NCI-H446 (cell line): Measurements from ENCODE around the gene TEX22.

Experiments used
- DNase-seq, 2 experiments: peaks; one replicate each; lab custom pipeline; 2025; lab: John Stamatoyannopoulos, UW

Gene TEX22

DNA sequence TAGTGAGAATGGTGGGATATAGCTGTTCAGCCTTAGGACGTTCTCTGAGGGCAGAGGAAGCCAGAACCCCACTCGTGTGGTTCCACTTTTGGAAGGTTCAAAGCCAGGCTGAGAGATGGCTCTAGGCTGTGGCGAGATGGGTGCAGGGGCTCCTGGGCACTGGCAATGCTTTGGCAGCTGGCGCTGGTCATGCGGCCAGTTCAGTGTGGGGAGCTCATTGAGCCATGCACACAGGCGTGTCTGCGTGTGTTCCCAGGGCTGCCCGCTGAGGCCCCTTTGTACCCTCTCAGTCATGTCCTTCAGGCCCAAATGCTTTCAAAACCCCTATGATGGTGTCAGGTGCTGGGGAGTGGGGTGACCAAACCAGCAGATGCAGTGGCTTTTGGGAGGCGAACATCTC lies 1.7 kb downstream of the TEX22 start:
- no peak for DNase-seq

DNA sequence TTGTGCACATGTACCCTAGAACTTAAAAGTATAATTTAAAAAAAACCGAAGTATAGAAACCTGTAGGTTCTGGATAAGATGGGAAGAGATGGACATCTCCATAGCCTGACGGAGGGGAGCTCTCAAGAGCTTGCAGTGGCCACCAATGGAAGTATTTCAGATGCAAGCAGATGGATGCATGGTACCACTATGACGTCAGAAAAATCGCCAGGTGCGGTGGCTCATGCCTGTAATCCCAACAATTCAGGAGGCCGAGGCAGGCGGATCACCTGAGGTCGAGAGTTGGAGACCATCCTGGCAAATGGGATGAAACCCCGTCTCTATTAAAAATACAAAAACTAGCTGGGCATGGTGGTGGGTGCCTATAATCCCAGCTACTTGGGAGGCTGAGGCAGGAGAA lies 3.4 kb downstream of the TEX22 start:
- no peak for DNase-seq

DNA sequence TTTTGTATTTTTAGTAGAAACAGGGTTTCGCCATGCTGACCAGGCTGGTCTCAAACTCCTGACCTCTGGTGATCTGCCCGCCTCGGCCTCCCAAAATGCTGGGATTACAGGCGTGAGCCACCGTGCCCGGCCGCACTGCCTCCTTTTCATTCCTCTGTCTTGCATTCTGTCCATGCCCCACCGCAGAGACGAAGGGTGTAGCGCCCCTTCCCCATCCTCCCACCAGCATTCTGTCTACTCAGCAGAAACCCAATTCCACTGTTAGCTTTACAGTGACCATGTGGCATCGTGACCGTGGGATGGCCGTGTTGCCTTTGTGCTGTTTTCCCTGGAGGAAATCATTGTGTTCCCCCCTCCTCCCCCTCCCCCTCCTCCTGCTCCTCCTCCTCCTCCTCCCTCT lies 10.3 kb downstream of the TEX22 start:
- DNase-seq, result no peak

DNA sequence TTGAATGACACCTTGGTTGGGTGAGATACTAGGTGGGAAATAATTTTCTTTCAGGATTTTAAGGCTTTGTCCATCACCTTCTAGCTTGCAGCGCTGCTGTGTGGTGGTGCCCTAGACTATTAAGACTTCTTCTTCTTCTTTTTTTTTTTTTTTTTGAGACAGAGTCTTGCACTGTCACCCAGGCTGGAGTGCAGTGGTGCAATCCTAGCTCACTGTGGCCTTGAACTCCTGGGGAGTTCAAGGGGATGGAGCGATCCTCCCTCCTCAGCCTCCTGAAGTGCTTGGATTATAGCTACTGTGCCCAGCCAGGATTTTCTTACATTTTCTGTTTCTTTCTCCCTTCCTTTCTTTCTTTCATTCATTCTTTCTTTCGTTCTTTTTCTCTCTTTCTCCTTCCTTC lies 11.0 kb downstream of the TEX22 start:
- DNase-seq, result no peak

DNA sequence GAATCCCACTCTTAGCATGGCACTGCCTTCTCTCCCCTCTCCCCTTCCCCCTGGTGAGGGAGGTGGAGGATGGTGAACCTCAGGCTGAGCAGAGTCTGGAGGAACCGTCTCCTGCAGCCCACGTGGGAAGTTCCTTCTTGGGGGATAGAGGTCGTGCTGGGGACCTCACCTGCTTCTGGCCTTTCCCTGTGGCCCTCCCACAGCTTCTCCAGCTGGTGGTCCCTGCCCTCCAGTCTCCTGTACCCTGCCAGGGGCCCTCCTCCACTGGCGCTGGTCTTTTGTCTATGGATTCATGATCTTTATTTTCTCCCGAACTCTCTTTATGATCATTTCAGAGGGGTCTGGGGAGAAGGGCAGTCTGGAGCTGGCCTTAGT lies 12.3 kb downstream of the TEX22 start:
- no peak for DNase-seq

DNA sequence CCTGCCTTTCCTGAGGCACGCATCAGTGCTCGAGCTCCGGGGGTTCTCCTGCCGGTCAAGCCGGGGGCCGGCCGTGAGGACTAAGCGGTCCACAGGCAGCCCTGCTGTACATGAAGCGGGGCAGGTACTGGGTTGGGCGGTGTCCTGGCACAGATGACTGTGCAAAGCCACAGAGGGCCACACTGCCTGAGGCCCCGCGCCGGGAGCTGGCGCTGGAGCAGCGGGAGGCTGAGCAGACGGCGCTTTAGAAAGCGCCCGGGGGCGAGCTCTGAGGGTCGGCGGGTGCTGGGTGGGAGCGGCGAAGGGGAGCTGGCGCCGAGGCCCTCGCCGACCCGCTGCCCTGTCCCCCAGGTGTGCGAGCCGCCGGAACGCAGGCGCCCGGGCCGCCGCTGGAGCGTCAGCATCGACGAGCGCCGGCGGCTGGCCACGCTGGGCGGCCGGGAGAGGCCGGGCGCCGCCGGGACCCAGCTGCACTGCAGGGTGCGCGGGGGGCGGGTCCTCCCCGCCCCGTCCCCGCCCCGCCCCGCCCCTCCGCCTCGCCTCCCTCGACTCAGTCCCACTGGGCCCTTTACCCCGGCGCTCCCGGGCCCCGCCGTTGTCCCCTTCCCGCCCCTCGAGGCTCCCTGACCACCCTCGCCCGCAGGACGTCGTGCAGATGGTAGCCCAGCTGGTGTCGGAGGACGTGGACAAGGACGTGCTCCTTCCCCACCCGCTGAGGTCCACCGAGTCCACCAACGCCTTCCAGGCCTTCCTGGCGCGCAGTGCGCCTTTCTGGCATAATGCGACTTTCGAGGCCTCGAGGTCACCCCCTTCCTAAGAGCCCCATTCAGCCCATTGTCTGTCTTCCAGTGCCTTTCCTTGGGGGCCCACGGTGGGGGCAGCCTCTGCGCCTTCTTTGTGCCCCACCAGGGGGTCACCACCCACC lies 12.9 kb downstream of the TEX22 start:
- no peak for DNase-seq

DNA sequence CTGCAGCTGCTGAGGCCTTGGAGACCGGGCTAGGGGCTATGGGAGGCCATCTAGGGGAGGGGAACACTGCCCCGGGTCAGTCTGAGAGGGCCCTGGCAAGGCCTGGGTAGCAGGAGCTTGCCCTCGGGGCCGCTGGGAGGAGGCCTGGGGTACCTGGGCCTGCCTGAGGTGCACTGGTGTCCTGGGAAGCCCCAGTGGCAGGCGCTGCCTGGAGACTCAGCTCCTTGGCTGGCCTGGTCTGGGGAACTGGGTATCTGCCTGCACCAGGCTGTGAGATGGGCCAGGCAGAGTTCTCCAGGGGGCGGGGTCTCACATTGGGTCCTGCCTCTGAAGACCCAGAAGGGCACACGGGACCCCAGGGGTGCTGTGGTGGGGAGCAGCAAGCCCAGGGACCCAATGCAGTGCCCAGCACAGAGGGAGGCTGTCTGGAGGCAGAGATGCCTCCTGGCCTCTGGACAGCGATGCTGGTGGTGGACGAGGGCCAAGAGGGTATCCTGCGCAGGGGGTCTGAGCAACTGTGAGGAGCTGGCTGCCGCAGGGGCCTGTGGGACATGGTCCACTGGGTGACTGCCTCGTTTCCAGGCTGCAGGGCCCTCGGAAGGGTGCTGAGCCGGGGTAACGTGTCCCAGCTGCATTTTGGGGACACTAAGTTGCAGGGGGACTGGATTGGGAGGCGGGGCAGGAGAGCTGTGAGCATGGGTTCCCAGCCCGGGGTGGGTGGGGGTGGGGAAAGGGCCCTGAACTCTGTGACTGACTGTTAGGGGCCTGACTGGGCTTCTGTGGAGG lies 13.8 kb downstream of the TEX22 start:
- no peak for DNase-seq

DNA sequence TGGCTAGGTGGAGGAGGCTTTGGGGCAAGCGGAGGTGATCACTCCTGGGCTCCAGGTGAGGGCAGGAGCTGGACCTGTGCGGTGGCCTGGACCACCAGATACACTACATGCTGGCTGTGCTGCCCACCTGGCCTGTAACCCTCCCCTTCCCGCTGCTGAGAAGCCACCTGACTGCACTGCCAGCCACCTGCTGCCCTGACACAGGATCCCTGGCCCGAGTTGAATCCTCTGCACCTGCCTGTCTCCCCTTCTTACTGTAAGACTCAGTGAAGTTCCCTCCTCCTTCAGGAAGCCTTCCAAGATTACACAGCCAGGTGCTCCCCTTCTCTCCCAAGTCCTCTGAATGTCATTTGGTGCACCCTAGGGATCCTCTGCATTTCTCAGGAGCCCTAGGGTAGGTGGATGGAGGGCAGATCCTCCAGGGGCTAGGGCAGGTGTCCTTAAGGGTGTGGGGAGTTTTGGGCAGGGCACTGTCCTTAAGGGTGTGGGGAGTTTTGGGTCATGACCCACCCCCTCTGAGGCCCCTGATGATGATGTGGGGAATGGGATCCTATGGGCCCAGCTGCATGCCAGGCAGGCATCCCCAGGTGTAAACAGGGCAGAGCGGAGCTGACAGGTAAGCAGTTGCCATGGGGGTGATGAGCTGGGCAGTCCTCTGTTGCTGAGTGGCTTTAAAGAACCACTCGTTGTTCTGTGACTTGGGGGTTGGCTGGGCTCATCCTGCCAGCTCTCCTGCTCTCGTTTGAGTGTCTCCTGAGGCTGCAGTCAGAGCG lies 14.6 kb downstream of the TEX22 start:
- no peak for DNase-seq

DNA sequence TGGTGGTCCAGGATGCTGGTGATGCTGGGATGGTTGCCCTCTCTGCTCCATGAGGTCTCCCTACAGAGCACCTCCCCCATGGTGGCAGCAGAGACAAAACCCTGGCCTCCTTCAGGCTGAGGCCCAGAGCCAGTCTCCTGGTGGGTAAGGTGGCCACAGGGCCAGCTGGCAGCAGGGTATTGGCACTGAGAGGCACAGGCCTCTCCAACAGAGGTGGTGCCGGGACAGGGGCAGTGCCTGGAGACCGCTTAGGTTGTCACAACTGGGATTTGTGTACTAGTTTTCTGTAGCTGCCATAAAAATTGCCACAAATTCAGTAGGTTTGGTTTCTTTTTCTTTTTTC lies 15.2 kb downstream of the TEX22 start:
- peak in 1 of 2 experiments; percentile 62 for DNase-seq

DNA sequence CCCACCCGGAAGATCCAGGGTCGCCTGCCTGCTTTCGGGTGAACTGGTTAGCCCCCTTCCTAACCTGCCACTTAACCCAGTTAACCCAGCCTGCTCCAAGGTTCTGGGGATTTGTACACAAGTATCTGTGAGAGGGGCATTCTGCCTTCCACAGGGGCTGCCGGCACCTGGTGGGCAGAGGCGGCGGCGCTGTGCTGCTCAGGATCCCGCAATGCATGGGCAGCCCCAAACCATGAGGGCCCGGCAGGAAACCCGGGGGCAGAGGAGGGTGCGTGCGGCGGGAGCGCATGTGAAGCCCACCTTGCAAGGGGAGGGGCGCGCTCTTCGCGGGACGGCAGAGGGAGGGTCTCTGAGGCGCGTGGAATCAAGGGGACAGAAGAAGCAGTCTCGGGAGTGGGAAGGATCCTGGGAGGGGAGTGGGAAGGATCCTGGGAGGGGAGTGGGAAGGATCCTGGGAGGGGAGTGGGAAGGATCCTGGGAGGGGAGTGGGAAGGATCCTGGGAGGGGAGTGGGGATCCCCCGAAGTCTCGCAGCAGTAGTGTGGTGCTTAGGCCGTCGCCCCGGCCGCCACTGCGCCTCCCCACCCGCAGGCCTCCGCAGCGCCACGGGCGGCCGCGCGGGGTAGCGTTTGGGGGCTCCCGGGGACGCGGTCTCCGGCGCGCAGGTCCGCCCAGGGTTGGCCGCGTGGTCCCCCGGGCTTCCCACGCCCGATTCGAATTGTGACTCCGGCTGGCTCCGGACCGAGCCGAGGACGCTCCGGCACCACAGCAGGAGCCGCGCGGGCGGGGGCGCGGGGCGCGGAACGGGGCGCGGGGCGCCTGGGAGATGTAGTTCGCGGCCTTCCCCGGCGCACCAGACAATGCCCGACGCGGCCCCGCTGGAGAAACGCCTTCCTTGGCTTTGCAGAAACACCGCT lies 16.4 kb downstream of the TEX22 start:
- no peak for DNase-seq

DNA sequence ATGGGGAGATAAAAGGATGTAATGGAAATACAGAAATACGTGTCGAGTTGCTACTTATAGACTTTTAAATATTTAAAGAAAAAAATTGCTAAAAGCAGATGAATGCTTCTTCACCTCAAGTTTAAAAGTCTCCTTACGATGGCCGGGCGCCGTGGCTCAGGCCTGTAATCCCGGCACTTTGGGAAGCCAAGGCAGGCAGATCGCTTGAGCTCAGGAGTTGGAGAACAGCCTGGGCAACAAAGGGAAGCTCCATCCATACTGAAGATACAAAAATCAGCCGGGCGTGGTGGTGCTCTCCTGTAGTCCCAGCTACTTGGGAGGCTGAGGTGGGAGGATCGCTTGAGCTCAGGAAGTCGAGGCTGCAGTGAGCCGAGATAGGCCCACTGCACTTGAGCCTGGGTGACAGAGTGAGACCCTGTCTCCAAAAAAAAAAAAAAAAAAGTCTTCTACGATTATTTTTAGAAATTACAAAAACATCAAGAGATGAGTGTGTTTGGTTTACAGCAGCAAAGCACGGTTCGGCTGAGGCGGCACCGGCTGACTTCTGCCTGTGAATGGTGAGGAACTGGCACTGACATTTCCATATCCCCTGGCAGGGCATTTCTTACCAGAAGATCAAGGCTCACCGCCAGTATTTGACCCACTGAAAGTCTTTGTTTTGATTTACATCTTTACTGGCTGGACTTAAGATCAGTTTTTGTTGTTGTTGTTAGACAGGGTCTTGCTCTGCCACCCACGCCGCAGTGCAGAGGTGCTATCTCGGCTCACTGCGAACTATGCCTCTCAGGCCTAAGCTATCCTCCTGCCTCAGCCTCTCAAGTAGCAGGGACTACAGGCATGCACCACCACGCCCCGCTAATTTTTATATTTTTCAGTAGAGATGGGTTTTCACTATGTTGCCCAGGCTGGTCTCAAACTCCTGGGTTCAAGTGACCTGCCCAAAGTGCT lies 17.4 kb downstream of the TEX22 start:
- no peak for DNase-seq

DNA sequence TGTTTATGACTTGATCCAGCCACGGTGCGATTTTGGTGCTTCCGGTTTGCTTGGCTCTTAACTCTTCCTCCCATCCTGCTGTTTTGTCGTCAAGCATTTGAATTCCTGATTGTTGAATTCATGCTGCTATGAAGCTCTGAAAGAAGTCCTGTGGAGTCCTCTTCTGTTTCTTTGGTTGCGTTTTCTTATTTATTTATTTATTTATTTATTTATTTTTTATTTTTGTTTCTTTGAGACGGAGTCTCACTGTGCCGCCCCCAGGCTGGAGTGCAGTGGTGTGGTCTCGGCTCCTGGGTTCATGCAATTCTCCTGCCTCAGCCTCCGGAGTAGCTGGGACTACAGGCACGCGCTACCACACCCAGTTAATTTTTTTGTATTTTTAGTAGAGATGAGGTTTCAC lies 18.3 kb downstream of the TEX22 start:
- DNase-seq, result no peak

DNA sequence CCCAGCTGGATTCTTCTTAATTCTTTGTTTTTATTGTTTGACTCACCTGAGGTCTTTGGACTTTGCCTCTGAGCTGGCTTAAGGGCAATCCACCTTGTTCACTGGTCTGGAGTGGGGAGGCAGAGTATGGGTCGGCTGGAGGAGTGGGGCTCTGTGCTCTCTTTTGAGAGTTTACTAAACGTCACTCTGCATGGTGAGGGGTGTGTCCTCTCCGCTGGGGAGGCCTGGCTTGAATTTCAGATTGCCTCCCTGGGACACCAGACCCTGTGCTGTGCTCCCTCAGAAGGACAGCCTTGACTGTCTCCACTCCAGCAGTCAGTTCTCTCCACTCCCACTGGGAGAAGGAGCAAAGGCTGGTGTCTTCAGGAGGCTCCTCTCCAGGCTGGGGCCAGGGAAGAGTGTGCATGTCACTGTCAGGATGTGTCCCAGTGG lies 19.4 kb downstream of the TEX22 start:
- DNase-seq, result no peak

DNA sequence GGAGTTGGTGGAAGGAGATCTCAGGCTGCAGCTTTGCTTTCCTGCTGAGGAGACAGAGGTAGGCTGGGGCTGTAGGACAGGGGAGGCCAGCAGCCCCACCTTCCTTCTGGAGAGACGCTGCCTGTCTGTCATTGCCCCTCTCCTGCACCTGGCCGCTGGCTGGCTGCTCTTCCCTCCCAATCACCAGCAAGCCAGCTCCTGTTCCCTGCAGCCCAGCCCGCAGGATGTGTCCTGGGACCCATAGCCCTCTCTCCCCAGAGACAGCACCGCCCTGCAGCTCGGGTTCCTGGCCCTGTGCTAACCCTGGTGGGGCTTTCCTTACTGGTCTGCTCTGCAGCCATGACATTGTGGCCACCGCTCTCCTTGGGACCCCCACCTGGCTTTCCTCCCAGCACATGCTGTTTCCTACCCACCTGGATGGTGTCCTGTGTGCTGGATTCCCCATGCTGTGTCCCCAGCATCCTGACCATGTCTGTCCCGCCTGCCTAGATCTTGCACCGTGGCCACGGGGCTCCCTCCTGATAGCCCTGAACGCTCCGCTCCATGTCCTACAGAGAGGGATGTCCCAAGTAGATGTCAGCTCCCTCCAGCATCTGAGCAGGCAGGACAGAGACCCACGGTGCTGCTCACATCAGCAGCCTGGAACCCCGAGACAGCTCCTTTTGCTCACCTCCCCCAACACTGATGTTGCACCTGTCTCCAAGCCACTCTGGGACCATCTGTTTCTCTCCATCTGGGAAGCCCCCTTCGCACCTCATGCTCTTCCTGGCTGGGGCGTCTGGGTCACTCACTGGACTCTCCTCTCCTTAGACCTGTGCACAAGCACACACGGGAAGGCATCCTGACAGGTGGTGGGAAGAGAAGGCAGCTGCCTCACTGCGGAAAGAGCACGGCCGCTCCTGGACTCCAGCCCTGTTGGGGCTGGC lies 20.2 kb downstream of the TEX22 start:
- DNase-seq, result no peak

DNA sequence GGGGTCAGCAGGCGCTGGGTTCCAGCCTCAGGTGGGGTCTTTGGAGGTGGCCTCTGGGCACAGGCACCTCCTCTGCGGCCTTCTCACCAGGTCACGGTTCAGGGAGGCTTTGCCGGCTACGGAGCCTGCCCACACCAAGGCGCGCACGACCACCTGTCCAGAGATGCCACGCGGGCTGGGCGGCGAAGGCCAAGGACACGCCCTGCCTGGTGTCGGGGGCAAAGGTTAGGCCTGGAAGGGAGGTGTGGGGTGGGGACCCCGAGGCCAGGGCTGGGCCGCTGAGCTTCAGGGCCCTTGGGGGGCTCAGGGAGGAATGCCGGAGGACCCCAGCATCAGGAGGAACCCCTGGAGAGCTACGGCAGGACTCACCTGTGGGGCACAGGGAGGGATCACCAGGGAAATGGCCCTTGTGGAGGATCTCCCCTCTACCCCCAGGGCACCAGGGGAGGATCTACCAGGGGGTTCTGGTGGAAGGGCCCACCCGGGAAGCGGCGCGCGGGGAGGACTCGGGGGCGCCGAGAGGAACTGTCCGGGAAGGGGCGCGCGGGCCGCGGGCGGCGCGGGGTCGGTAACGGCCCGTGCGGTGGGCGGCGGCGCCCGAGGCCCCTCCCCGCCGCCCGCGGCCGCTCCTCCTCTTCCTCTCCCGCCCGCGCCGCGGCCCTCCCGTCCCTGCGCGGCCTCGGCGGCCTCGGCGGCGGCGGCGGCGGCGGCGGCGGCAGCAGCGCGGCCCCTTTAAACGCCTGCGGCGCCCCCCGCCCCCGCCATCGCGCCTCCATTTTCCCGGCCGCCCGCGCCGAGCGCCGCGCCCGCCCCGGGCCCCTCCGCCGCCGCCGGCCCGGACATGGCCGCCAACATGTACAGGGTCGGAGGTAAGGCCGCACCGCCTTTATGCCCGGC lies 21.1 kb downstream of the TEX22 start, which contains the start of gene MTA1:
TSS of gene MTA1 (plus strand) at position 633 of the 897 bp plus-strand sequence. CDS start at position 842, 209 bp downstream.
- DNase-seq, result peak in 1 of 2 experiments; percentile 42

DNA sequence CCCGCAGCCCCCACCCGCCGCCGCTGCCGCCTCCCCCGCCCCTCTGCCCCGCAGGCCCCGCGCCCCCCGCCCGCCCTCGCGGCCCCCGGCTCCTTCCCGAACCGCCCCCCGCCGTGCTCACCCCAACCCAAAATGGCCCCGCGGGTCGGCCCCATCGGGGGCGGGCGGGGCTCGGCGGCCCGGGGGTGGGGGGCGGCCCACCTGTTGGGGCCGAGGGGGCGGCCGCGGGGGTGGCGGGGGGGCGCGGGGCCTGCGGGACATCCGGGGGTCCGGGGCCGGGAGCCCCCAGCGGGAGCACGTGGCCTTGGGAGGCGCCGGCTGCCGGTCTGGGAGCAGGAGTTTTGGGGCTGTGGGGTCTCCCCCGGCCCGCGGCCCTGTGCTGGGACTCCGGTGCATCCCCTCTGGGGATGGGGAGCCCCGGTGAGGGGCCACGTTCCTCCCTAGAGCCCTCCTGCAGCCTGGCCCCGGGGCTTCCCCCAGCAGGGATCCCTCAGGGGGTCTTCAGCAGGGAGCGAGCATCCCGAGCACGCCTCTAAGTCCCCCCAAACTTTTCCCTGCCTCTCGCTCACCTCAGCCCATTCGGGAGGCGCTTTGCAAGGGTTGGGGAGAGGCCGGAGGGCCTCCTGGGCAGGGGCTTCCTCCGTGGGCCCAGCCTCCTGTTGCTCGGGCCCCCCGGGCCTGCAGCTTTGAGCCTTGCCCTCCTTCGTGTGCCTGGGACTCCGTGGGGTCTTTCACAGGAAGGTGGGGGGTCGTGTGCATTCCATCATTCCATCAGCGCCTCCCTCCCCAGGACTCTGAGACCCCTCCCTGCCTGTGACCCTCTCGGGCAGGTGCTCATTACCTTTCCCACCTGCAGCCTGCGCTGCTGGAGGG lies 22.0 kb downstream of the TEX22 start:
- DNase-seq, result no peak
